PC-3 (cell line): Measurements from ENCODE around the gene OR2V1. TPM values are rescaled to one million over a fixed set of nuclear protein-coding genes. Genes with fewer than 3 reads are reported as not detected.

ENCODE experiments used
- ATAC-seq: fragments of 200-7000 bp; cut with Tn5 transposase; 2 replicates; pipeline ENCODE4 v1.9.1; 2020; ENCODE audit warnings: mild to moderate bottlenecking, moderate library complexity
- BruUV-seq: library from RNA; stranded (reverse); fragments of 400-500 nt; replicated peaks from 2 replicates; lab custom pipeline; 2021; lab: Mats Ljungman, UMichigan
- CTCF ChIA-PET: fragments of 300-600 bp; sonication (Branson Sonifier 250); formaldehyde crosslinking; loops from one replicate; lab custom pipeline; 2022; ENCODE audit warnings: antibody characterized with exemption; lab: Charles Lee
- POLR2A ChIA-PET: fragments of 300-600 bp; sonication (Branson Sonifier 250); formaldehyde crosslinking; loops from one replicate; lab custom pipeline; 2022; ENCODE audit warnings: antibody characterized with exemption; ENCODE audit not compliant: unreplicated experiment; lab: Charles Lee
- DNase-seq: peaks from one replicate; pipeline ENCODE4 v3.0.0-alpha.2; 2015
- H2AFZ ChIP-seq: fragments of 300-600 bp; sonication (generic); 2 replicates; pipeline ENCODE4 v1.6.0; 2016; ENCODE audit warnings: antibody characterized with exemption, low read length
- H3F3A ChIP-seq: fragments of 300-600 bp; sonication (generic); one replicate; pipeline ENCODE4 v1.6.0; 2017; ENCODE audit warnings: antibody characterized with exemption, low read length, control low read depth, mild to moderate bottlenecking; ENCODE audit not compliant: unreplicated experiment
- H3K27ac ChIP-seq: fragments of 300-600 bp; sonication (generic); 2 replicates; pipeline ENCODE4 v1.5.1; 2016; ENCODE audit warnings: mild to moderate bottlenecking, low read length
- H3K27me3 ChIP-seq: fragments of 300-600 bp; sonication (generic); 2 replicates; pipeline ENCODE4 v1.6.1; 2016; ENCODE audit warnings: low read length, mixed read lengths
- H3K36me3 ChIP-seq: fragments of 300-600 bp; sonication (generic); 2 replicates; pipeline ENCODE4 v1.6.1; 2016; ENCODE audit warnings: low read depth, mixed run types, low read length, mixed read lengths
- H3K4me1 ChIP-seq: fragments of 300-600 bp; sonication (generic); 2 replicates; pipeline ENCODE4 v1.5.1; 2016; ENCODE audit warnings: low read length; ENCODE audit not compliant: insufficient read depth
- H3K4me2 ChIP-seq: fragments of 300-600 bp; sonication (generic); 2 replicates; pipeline ENCODE4 v1.6.0; 2016; ENCODE audit warnings: low read length
- H3K4me3 ChIP-seq: fragments of 300-600 bp; sonication (generic); 2 replicates; pipeline ENCODE4 v1.5.1; 2016; ENCODE audit warnings: mild to moderate bottlenecking, low read length, mixed read lengths
- H3K79me2 ChIP-seq: fragments of 300-600 bp; sonication (generic); 2 replicates; pipeline ENCODE4 v1.6.1; 2017; ENCODE audit warnings: low read length, mixed read lengths
- H3K9ac ChIP-seq: fragments of 300-600 bp; sonication (generic); 2 replicates; pipeline ENCODE4 v1.6.0; 2016; ENCODE audit warnings: mild to moderate bottlenecking, low read length
- H3K9me2 ChIP-seq: fragments of 300-600 bp; sonication (generic); replicated peaks from 2 replicates; pipeline ENCODE4 v1.6.1; 2016; ENCODE audit warnings: mixed run types, low read length, mixed read lengths
- H3K9me3 ChIP-seq: fragments of 300-600 bp; sonication (generic); 2 replicates; pipeline ENCODE4 v1.6.1; 2016; ENCODE audit warnings: low read length, mixed read lengths
- H4K20me1 ChIP-seq: fragments of 300-600 bp; sonication (generic); 2 replicates; pipeline ENCODE4 v1.6.1; 2016; ENCODE audit warnings: low read length, mixed read lengths
- CTCF ChIP-seq: fragments of 300-600 bp; sonication (generic); conservative IDR thresholded peaks from 2 replicates; pipeline ENCODE4 v1.5.1; 2017; ENCODE audit warnings: antibody characterized with exemption, low read depth, mild to moderate bottlenecking, low read length
- EZH2 ChIP-seq: fragments of 300-600 bp; sonication (generic); IDR thresholded peaks from one replicate; pipeline ENCODE4 v1.6.1; 2017; ENCODE audit warnings: antibody characterized with exemption, mild to moderate bottlenecking, low read length; ENCODE audit not compliant: unreplicated experiment
- EZH2phosphoT487 ChIP-seq: fragments of 300-600 bp; sonication (generic); IDR thresholded peaks from 2 replicates; pipeline ENCODE4 v1.6.1; 2018; ENCODE audit warnings: mild to moderate bottlenecking, antibody characterized with exemption, low read length, borderline replicate concordance
- intact Hi-C: fragments of 100-400 bp; cut with micrococcal nuclease; formaldehyde crosslinking; loops from 2 replicates; pipeline ENCODE4 v1.9.0; 2023
- total RNA-seq: library from RNA; depleted of rRNA; stranded (reverse); fragments of >200 nt; gene quantifications from 2 replicates; pipeline ENCODE4 v1.2.3, GENCODE V29; 2014

Gene OR2V1
- total RNA-seq, 1 experiment from 2014 or later, result not detected

GRCh38 chr5:181126841-181127240, 4.1 kb downstream of the OR2V1 start:
- Histone ChIP-seq H3K27me3 (no peaks in the 10 kb centered on the region), H3K4me2 (no peak overlapping the region), H3K79me2 (no peaks in the 10 kb centered on the region), H3K9me3 (no peaks in the 10 kb centered on the region), H4K20me1 (no peaks in the 10 kb centered on the region), H3F3A (no peaks in the 10 kb centered on the region), H2AFZ (no peak overlapping the region), H3K36me3 (no peaks in the 10 kb centered on the region), H3K27ac (no peak overlapping the region), H3K4me3 (no peak overlapping the region), H3K9ac (no peak overlapping the region), H3K9me2 (no peaks in the 10 kb centered on the region), H3K4me1 (no peaks in the 10 kb centered on the region)
- ATAC-seq (no peak), DNase-seq (no peak)
- BruUV-seq, result no TSS peak
- intact Hi-C loops, result no loop called here
- ChIA-PET POLR2A (no interaction called here), CTCF (no interaction called here)
- TF ChIP-seq EZH2phosphoT487 (no peak), CTCF (no peak), EZH2 (no peak)

GRCh38 chr5:181124526-181124925, 6.4 kb downstream of the OR2V1 start:
- DNase-seq (no peak), ATAC-seq (no peak)
- H3K9me2 ChIP-seq, result no peaks in the 10 kb centered on the region
- no peak overlapping the region for H3K27ac ChIP-seq
- POLR2A ChIA-PET, result no interaction called here
- H3K79me2 ChIP-seq, result no peaks in the 10 kb centered on the region
- H3K4me3 ChIP-seq, result no peak overlapping the region
- no peak overlapping the region for H3K9ac ChIP-seq
- CTCF ChIA-PET, result no interaction called here
- TF ChIP-seq EZH2phosphoT487 (no peak), CTCF (no peak), EZH2 (no peak)
- no peaks in the 10 kb centered on the region for H3K36me3 ChIP-seq
- H3F3A ChIP-seq, result peaks cover 6% of the 10 kb centered on the region
- intact Hi-C loops, result no loop called here
- no TSS peak for BruUV-seq
- no peaks in the 10 kb centered on the region for H4K20me1 ChIP-seq
- H2AFZ ChIP-seq, result no peak overlapping the region
- no peaks in the 10 kb centered on the region for H3K27me3 ChIP-seq
- no peaks in the 10 kb centered on the region for H3K9me3 ChIP-seq
- H3K4me2 ChIP-seq, result no peak overlapping the region
- H3K4me1 ChIP-seq, result peaks cover 23% of the 10 kb centered on the region

GRCh38 chr5:181121675-181122561, 9.1 kb downstream of the OR2V1 start:
- H4K20me1 ChIP-seq, result no peaks in the 10 kb centered on the region
- no peak for TF ChIP-seq EZH2
- TF ChIP-seq EZH2phosphoT487, result no peak
- no peak for TF ChIP-seq CTCF
- peaks cover 28% of the 10 kb centered on the region for H3K4me1 ChIP-seq
- H3K27ac ChIP-seq, result no peak overlapping the region
- no peak overlapping the region for H3K9ac ChIP-seq
- H3K27me3 ChIP-seq, result no peaks in the 10 kb centered on the region
- H3K4me2 ChIP-seq, result no peak overlapping the region
- ATAC-seq (no peak), DNase-seq (no peak)
- POLR2A ChIA-PET, result no interaction called here
- CTCF ChIA-PET, result no interaction called here
- BruUV-seq, result no TSS peak
- H2AFZ ChIP-seq, result no peak overlapping the region
- peaks cover 6% of the 10 kb centered on the region for H3F3A ChIP-seq
- H3K79me2 ChIP-seq, result no peaks in the 10 kb centered on the region
- no peak overlapping the region for H3K4me3 ChIP-seq
- H3K9me2 ChIP-seq, result no peaks in the 10 kb centered on the region
- no peaks in the 10 kb centered on the region for H3K9me3 ChIP-seq
- no peaks in the 10 kb centered on the region for H3K36me3 ChIP-seq
- intact Hi-C loops, result no loop called here
